Measurements from ENCODE around the gene AIF1L. TPM values are rescaled to one million over a fixed set of nuclear protein-coding genes. Genes with fewer than 3 reads are reported as not detected.
"Not testable (repeated sequence)": the region's sequence is repeated elsewhere in the genome, so short reads cannot be mapped to it uniquely, and the experiment has no call there.

Gene AIF1L
- total RNA-seq, 1 donor from 2014 or later: 2.6 TPM

- TF ChIP-seq CTCF (IDR thresholded peaks at IDR 0.05; ENCODE audit: insufficient read depth, low read length, severe bottlenecking): no peak
- Histone ChIP-seq H3K4me3 (ENCODE audit: low read depth, low read length) (no peak overlapping the region), H3K27me3 (ENCODE audit: control insufficient read depth, insufficient read depth, low read length) (no peaks in the 10 kb centered on the region), H3K36me3 (ENCODE audit: control insufficient read depth, insufficient read depth, low read length) (no peaks in the 10 kb centered on the region)
- DNase-seq (ENCODE audit: low read depth) (no peak), FAIRE-seq (no peak)
Observed at GRCh38 chr9:131112374-131113154, 16.2 kb downstream of the AIF1L start.

- Histone ChIP-seq H3K27me3 (ENCODE audit: control insufficient read depth, insufficient read depth, low read length) (no peaks in the 10 kb centered on the region), H3K36me3 (ENCODE audit: control insufficient read depth, insufficient read depth, low read length) (no peaks in the 10 kb centered on the region), H3K4me3 (ENCODE audit: low read depth, low read length) (no peak overlapping the region)
- DNase-seq (ENCODE audit: low read depth) (no peak), FAIRE-seq (no peak)
- TF ChIP-seq CTCF (IDR thresholded peaks at IDR 0.05; ENCODE audit: insufficient read depth, low read length, severe bottlenecking): no peak
Observed at GRCh38 chr9:131113655-131114054, 17.3 kb downstream of the AIF1L start.

- no peak overlapping the region for H3K4me3 ChIP-seq (ENCODE audit: low read depth, low read length)
- H3K36me3 ChIP-seq (ENCODE audit: control insufficient read depth, insufficient read depth, low read length): no peaks in the 10 kb centered on the region
- FAIRE-seq (no peak), DNase-seq (ENCODE audit: low read depth) (no peak)
- H3K27me3 ChIP-seq (ENCODE audit: control insufficient read depth, insufficient read depth, low read length): no peaks in the 10 kb centered on the region
- TF ChIP-seq CTCF (IDR thresholded peaks at IDR 0.05; ENCODE audit: insufficient read depth, low read length, severe bottlenecking): no peak
Observed at GRCh38 chr9:131114084-131114535, 17.8 kb downstream of the AIF1L start.

GRCh38 chr9:131115360-131115742 is 19.0 kb downstream of the AIF1L start:
- not testable (repeated sequence) for H3K27me3 ChIP-seq (ENCODE audit: control insufficient read depth, insufficient read depth, low read length); H3K36me3 ChIP-seq (ENCODE audit: control insufficient read depth, insufficient read depth, low read length); H3K4me3 ChIP-seq (ENCODE audit: low read depth, low read length); DNase-seq (ENCODE audit: low read depth); FAIRE-seq

- TF ChIP-seq CTCF (IDR thresholded peaks at IDR 0.05; ENCODE audit: insufficient read depth, low read length, severe bottlenecking): no peak
- no peak for DNase-seq (ENCODE audit: low read depth)
- FAIRE-seq: no peak
- Histone ChIP-seq H3K27me3 (ENCODE audit: control insufficient read depth, insufficient read depth, low read length) (no peaks in the 10 kb centered on the region), H3K36me3 (ENCODE audit: control insufficient read depth, insufficient read depth, low read length) (no peaks in the 10 kb centered on the region), H3K4me3 (ENCODE audit: low read depth, low read length) (no peak overlapping the region)
Observed at GRCh38 chr9:131116281-131117120, 20.2 kb downstream of the AIF1L start.

- H3K27me3 ChIP-seq (ENCODE audit: control insufficient read depth, insufficient read depth, low read length): no peaks in the 10 kb centered on the region
- no peak for DNase-seq (ENCODE audit: low read depth)
- no peak overlapping the region for H3K4me3 ChIP-seq (ENCODE audit: low read depth, low read length)
- no peak for FAIRE-seq
- no peak for TF ChIP-seq CTCF (IDR thresholded peaks at IDR 0.05; ENCODE audit: insufficient read depth, low read length, severe bottlenecking)
- H3K36me3 ChIP-seq (ENCODE audit: control insufficient read depth, insufficient read depth, low read length): no peaks in the 10 kb centered on the region
Observed at GRCh38 chr9:131117121-131117761, 20.9 kb downstream of the AIF1L start.
